Heart left ventricle (tissue), 16 donors: ENCODE data around the gene SGCE. TPM values are rescaled to one million over a fixed set of nuclear protein-coding genes. Genes with fewer than 3 reads are reported as not detected.

Experiments
- ATAC-seq, 4 donors: fragments of 200-7000 bp; cut with Tn5 transposase; one replicate each; pipeline ENCODE4 v1.9.1; 2020 to 2022; ENCODE audit warnings: moderate library complexity in 4 of 4, mild to moderate bottlenecking in 3 of 4, moderate number of reproducible peaks in 1 of 4
- DNase-seq, 5 donors: peaks; one replicate each; pipeline ENCODE4 v3.0.0-alpha.2; 2020
- H3K27ac ChIP-seq, 12 donors: fragments of 200-600 bp; sonication (generic) in 4 of 12; one replicate each; pipeline versions ENCODE4 v1.5.0 to v1.8.0; 2016 to 2022; ENCODE audit warnings: mild to moderate bottlenecking in 2 of 12
- H3K27me3 ChIP-seq, 9 donors: fragments of 200-600 bp; sonication (generic) in 2 of 9; one replicate each; pipeline versions ENCODE4 v1.5.1 to v1.8.0; 2016 to 2022; ENCODE audit warnings: mild to moderate bottlenecking in 3 of 9
- H3K36me3 ChIP-seq, 9 donors: fragments of 200-600 bp; sonication (generic) in 2 of 9; one replicate each; pipeline versions ENCODE4 v1.5.0 to v1.8.0; 2018 to 2022; ENCODE audit warnings: mild to moderate bottlenecking in 2 of 9
- H3K4me1 ChIP-seq, 12 donors: fragments of 200-600 bp; sonication (generic) in 4 of 12; one replicate each; pipeline versions ENCODE4 v1.5.0 to v1.8.0; 2016 to 2022; ENCODE audit warnings: mild to moderate bottlenecking in 3 of 12
- H3K4me3 ChIP-seq, 12 donors: fragments of 200-600 bp; sonication (generic) in 4 of 12; one replicate each; pipeline versions ENCODE4 v1.5.0 to v1.8.0; 2017 to 2022; ENCODE audit warnings: mild to moderate bottlenecking in 9 of 12, moderate library complexity in 4 of 12
- H3K9me3 ChIP-seq, 12 donors: fragments of 200-600 bp; sonication (generic) in 4 of 12; one replicate each; pipeline versions ENCODE4 v1.5.0 to v1.8.0; 2016 to 2022; ENCODE audit warnings: mild to moderate bottlenecking in 1 of 12
- POLR2A ChIP-seq, 2 donors: fragments of 450-650 bp; IDR thresholded peaks; one replicate each; pipeline ENCODE4 v1.6.1; 2017; ENCODE audit warnings: antibody characterized with exemption in 2 of 2, mild to moderate bottlenecking in 2 of 2, moderate library complexity in 2 of 2
- WGBS, 4 donors: extraction: QIAGEN DNeasy Blood & Tissue Kit in 2 of 4; methylation state at CpG; one replicate each; pipeline versions ENCODE4 v1.1.5 to v1.1.7; 2013 to 2018; 5-methylcytosine and 5-hydroxymethylcytosine counted together
- intact Hi-C, 10 donors: fragments of 100-400 bp; cut with DNase I; formaldehyde crosslinking; loops; one replicate each; pipeline versions ENCODE4 v1.11.1 to v1.14.2; 2022
- polyA plus RNA-seq, 2 donors: library from polyadenylated mRNA; stranded (reverse); fragments of 200-250 nt; gene quantifications; one replicate each; pipeline ENCODE4 v1.2.3, GENCODE V29; 2013
- total RNA-seq, 9 donors: library from RNA; depleted of rRNA in 2 of 9; stranded (reverse); fragments of >200 nt in 2 of 9; fragmentation: NEBNext Ultra II Directional in 3 of 9; extraction: Animal tissue kit (Norgen Biotek cat#: 25700) in 3 of 9; gene quantifications; one replicate each; pipeline versions ENCODE4 v1.1.0 to v1.2.4, GENCODE V29; 2016 to 2023
- TF ChIP-seq, protein P1 (sequence below), 12 donors: fragments of 200-600 bp; sonication (generic) in 4 of 12; IDR thresholded peaks; one replicate each; pipeline versions ENCODE4 v1.5.0 to v1.8.0; 2018 to 2022; ENCODE audit warnings: antibody characterized with exemption in 12 of 12, mild to moderate bottlenecking in 5 of 12
- donor health status: ischemic (EF 13 %, LVEDD 7.1; RV severe dilation, severe dysfunction).
- donor health status: healthy with polysubstance abuse.
- donor health status: DM: no; HTN: yes; CAD: no.
- donor health status: DM: no; HTN: no; CAD: no.
- donor health status: ischemic (EF 25% LVEDD 6.9; RV normal size, moderate dysfunction).
- donor health status: ischemic (EF 25% LVEDD 5.7; RV mildly dilated, moderate dysfunction).
- donor health status: healthy.
- donor health status: DM: yes; HTN: yes; CAD: no.
- donor health status: ischemic (EF 35%, LVEDD 5.7; RV mildly dilated, moderate dysfunction).
- donor health status: nonischemic (EF 11% LVEDD 7.7; RV severe dilation, severe dysfunction).
- donor health status: DM: yes; HTN: yes; CAD: no.
- donor health status: PGD.
- donor health status: ischemic (EF 29% LVEDD 5.4; RV normal size, mild dysfunction).
- donor health status: nonischemic (EF 23%, LVEDD 6.1; RV moderate dilation, normal function).

Gene SGCE
- total and polyA plus RNA-seq, 11 donors: 10.0 to 40.2 (median 26.4) TPM

DNA sequence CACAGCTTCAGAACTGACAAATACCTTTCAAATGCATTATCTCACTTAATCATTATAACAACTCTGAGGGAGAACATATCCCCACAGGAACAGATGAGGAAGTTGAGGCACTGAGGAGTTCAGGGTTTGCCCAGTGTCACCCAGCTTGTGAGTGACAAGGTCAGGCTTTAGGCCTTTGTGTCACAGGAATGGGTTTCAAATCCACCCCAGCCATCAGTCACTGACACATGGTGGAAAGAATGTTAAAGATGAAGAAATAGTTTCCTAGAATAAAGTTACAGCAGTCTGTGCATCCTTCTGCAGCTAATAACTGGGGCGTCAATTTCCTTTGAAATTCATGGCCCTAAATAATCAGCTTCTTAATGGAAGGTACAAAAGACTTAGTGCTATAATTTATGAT lies 37.8 kb downstream of the SGCE start:
- no peak for ATAC-seq
- DNase-seq: no peak
- Histone ChIP-seq H3K9me3 (no peaks in the 10 kb centered on the region), H3K4me1 (peaks cover 0 to 15% (median 9%) of the 10 kb centered on the region in 12 donors), H3K27me3 (no peaks in the 10 kb centered on the region), H3K36me3 (peaks cover 0 to 18% (median 0%) of the 10 kb centered on the region in 9 donors), H3K27ac (no peak overlapping the region), H3K4me3 (no peak overlapping the region)
- WGBS, 4 donors: 94 to 100% (median 96%) methylated on average over 1 of the region's 1 CpG
- TF ChIP-seq POLR2A (IDR thresholded peaks at IDR 0.05): no peak
- TF ChIP-seq, protein P1, sequence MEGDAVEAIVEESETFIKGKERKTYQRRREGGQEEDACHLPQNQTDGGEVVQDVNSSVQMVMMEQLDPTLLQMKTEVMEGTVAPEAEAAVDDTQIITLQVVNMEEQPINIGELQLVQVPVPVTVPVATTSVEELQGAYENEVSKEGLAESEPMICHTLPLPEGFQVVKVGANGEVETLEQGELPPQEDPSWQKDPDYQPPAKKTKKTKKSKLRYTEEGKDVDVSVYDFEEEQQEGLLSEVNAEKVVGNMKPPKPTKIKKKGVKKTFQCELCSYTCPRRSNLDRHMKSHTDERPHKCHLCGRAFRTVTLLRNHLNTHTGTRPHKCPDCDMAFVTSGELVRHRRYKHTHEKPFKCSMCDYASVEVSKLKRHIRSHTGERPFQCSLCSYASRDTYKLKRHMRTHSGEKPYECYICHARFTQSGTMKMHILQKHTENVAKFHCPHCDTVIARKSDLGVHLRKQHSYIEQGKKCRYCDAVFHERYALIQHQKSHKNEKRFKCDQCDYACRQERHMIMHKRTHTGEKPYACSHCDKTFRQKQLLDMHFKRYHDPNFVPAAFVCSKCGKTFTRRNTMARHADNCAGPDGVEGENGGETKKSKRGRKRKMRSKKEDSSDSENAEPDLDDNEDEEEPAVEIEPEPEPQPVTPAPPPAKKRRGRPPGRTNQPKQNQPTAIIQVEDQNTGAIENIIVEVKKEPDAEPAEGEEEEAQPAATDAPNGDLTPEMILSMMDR (IDR thresholded peaks at IDR 0.05): no peak
- intact Hi-C loops: no loop called here

- no peaks in the 10 kb centered on the region for H3K27me3 ChIP-seq
- DNase-seq (no peak), ATAC-seq (no peak)
- intact Hi-C loops: no loop called here
- no peak overlapping the region for H3K4me3 ChIP-seq
- no peak overlapping the region for H3K27ac ChIP-seq
- H3K4me1 ChIP-seq: peaks cover 0 to 15% (median 9%) of the 10 kb centered on the region in 12 donors
- peaks cover 0 to 18% (median 0%) of the 10 kb centered on the region in 9 donors for H3K36me3 ChIP-seq
- TF ChIP-seq, protein P1 (IDR thresholded peaks at IDR 0.05): no peak
- no peak for TF ChIP-seq POLR2A (IDR thresholded peaks at IDR 0.05)
- WGBS, 4 donors: 89 to 93% (median 92%) methylated on average over 3 of the region's 3 CpGs
- H3K9me3 ChIP-seq: no peaks in the 10 kb centered on the region
These were observed 39.1 kb downstream of the SGCE start for GRCh38 chr7:94616855-94617254.

- peaks cover 0 to 4% (median 0%) of the 10 kb centered on the region in 12 donors for H3K9me3 ChIP-seq
- H3K4me1 ChIP-seq: peaks cover 0 to 5% (median 2%) of the 10 kb centered on the region in 12 donors
- no peaks in the 10 kb centered on the region for H3K27me3 ChIP-seq
- intact Hi-C loops: no loop called here
- no peak for ATAC-seq
- DNase-seq: no peak
- TF ChIP-seq POLR2A (IDR thresholded peaks at IDR 0.05): no peak
- TF ChIP-seq, protein P1 (IDR thresholded peaks at IDR 0.05): no peak
- H3K27ac ChIP-seq: no peak overlapping the region
- 94 to 100% (median 95%) methylated on average over 1 of the region's 1 CpG for WGBS, 4 donors
- H3K36me3 ChIP-seq: peaks cover 0 to 18% (median 0%) of the 10 kb centered on the region in 9 donors
- no peak overlapping the region for H3K4me3 ChIP-seq
These were observed 40.3 kb downstream of the SGCE start for GRCh38 chr7:94615666-94616065.

- no peaks in the 10 kb centered on the region for H3K4me1 ChIP-seq
- no peak for TF ChIP-seq POLR2A (IDR thresholded peaks at IDR 0.05)
- TF ChIP-seq, protein P1 (IDR thresholded peaks at IDR 0.05): no peak
- H3K9me3 ChIP-seq: peaks cover 0 to 4% (median 0%) of the 10 kb centered on the region in 12 donors
- no peak overlapping the region for H3K27ac ChIP-seq
- H3K4me3 ChIP-seq: no peak overlapping the region
- H3K27me3 ChIP-seq: no peaks in the 10 kb centered on the region
- H3K36me3 ChIP-seq: peaks cover 0 to 11% (median 0%) of the 10 kb centered on the region in 9 donors
- ATAC-seq (no peak), DNase-seq (no peak)
- intact Hi-C loops: no loop called here
These were observed 43.3 kb downstream of the SGCE start for GRCh38 chr7:94612661-94613060.
